SK-N-SH treated with all-trans-retinoic acid at 6 μM for 48 hours (cell line): ENCODE measurements around the gene USP49.

Experiments
- ARNTL ChIP-seq: fragments of 450-650 bp; formaldehyde crosslinking; IDR thresholded peaks from 2 replicates; pipeline ENCODE4 v1.5.0; 2020; ENCODE audit warnings: low read depth, mild to moderate bottlenecking, moderate library complexity, borderline replicate concordance
- BACH2 ChIP-seq: fragments of 250-450 bp; sonication (Bioruptor Pico); IDR thresholded peaks from 2 replicates; pipeline ENCODE4 v1.9.0; 2021; ENCODE audit warnings: mild to moderate bottlenecking, borderline replicate concordance
- CSDC2 ChIP-seq: fragments of 250-450 bp; sonication (Bioruptor Pico); IDR thresholded peaks from 2 replicates; pipeline ENCODE4 v1.5.0; 2020; ENCODE audit warnings: mild to moderate bottlenecking, moderate library complexity
- ISL1 ChIP-seq: fragments of 250-450 bp; sonication (Bioruptor Pico); IDR thresholded peaks from 2 replicates; pipeline ENCODE4 v2.1.2; 2022; ENCODE audit warnings: mild to moderate bottlenecking, moderate library complexity
- OSR1 ChIP-seq: fragments of 250-450 bp; sonication (Bioruptor Pico); IDR thresholded peaks from 2 replicates; pipeline ENCODE4 v1.8.0; 2022; ENCODE audit warnings: moderate library complexity, mild to moderate bottlenecking, inconsistent platforms
- PPARA ChIP-seq: fragments of 250-450 bp; sonication (Bioruptor Pico); IDR thresholded peaks from 2 replicates; pipeline ENCODE4 v1.5.0; 2020; ENCODE audit warnings: mild to moderate bottlenecking, borderline replicate concordance
- ZC3H10 ChIP-seq: fragments of 250-450 bp; sonication (Bioruptor Pico); IDR thresholded peaks from 2 replicates; pipeline ENCODE4 v1.5.1; 2021; ENCODE audit warnings: mild to moderate bottlenecking, moderate library complexity
- ZFP3 ChIP-seq: fragments of 250-450 bp; sonication (Bioruptor Pico); IDR thresholded peaks from 2 replicates; pipeline ENCODE4 v1.5.0; 2020; ENCODE audit warnings: mild to moderate bottlenecking, moderate library complexity
- ZNF70 ChIP-seq: fragments of 450-650 bp; formaldehyde crosslinking; IDR thresholded peaks from 2 replicates; pipeline ENCODE4 v1.5.0; 2020; ENCODE audit warnings: mild to moderate bottlenecking, moderate library complexity
- ZNF8 ChIP-seq: fragments of 450-650 bp; formaldehyde crosslinking; IDR thresholded peaks from 2 replicates; pipeline ENCODE4 v1.5.0; 2020; ENCODE audit warnings: mild to moderate bottlenecking, moderate library complexity
- TF ChIP-seq, protein P1 (sequence below): fragments of 250-450 bp; sonication (Bioruptor Pico); IDR thresholded peaks from 2 replicates; pipeline ENCODE4 v1.8.0; 2021; ENCODE audit warnings: low read depth, mild to moderate bottlenecking, moderate library complexity, borderline replicate concordance
- TF ChIP-seq, protein P2 (sequence below): fragments of 250-450 bp; sonication (Bioruptor Pico); IDR thresholded peaks from 2 replicates; pipeline ENCODE4 v1.8.0; 2020; ENCODE audit warnings: mild to moderate bottlenecking, moderate library complexity, borderline replicate concordance
- TF ChIP-seq, protein P3 (sequence below): fragments of 250-450 bp; sonication (Bioruptor Pico); IDR thresholded peaks from 2 replicates; pipeline ENCODE4 v1.5.1; 2020; ENCODE audit warnings: low read depth, mild to moderate bottlenecking, moderate library complexity

DNA sequence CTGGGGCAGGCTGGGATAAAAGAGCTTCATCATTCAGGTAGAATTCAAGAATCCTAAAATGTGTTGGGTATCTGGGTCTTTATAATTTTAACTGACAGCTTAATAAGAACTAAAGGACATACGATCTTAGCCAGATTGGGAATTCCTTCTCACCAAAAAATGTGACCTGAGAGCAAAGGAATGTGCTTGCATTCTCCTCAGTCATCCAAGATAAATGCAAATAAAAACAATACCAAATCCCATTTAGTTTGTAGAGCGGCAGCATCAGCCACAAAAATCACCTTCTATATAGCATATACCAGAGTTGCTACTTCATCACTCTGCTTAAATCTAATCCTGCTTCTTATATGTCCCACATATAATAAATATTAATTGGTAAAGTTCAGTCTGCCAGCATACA lies 16.9 kb downstream of the USP49 start:
- TF ChIP-seq ZC3H10 (CRISPR knock-in tag) (no peak), PPARA (no peak), ZNF8 (CRISPR knock-in tag) (no peak), OSR1 (CRISPR knock-in tag) (no peak), ISL1 (CRISPR knock-in tag) (peak; percentile 49; the same call in 1 of the 2 replicates), CSDC2 (no peak), ARNTL (CRISPR knock-in tag) (no peak), BACH2 (CRISPR knock-in tag) (no peak), ZFP3 (CRISPR knock-in tag) (no peak), ZNF70 (CRISPR knock-in tag) (no peak)
- TF ChIP-seq, protein P1, sequence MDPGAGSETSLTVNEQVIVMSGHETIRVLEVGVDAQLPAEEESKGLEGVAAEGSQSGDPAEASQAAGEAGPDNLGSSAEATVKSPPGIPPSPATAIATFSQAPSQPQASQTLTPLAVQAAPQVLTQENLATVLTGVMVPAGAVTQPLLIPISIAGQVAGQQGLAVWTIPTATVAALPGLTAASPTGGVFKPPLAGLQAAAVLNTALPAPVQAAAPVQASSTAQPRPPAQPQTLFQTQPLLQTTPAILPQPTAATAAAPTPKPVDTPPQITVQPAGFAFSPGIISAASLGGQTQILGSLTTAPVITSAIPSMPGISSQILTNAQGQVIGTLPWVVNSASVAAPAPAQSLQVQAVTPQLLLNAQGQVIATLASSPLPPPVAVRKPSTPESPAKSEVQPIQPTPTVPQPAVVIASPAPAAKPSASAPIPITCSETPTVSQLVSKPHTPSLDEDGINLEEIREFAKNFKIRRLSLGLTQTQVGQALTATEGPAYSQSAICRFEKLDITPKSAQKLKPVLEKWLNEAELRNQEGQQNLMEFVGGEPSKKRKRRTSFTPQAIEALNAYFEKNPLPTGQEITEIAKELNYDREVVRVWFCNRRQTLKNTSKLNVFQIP (CRISPR knock-in tag), result no peak
- TF ChIP-seq, protein P2, sequence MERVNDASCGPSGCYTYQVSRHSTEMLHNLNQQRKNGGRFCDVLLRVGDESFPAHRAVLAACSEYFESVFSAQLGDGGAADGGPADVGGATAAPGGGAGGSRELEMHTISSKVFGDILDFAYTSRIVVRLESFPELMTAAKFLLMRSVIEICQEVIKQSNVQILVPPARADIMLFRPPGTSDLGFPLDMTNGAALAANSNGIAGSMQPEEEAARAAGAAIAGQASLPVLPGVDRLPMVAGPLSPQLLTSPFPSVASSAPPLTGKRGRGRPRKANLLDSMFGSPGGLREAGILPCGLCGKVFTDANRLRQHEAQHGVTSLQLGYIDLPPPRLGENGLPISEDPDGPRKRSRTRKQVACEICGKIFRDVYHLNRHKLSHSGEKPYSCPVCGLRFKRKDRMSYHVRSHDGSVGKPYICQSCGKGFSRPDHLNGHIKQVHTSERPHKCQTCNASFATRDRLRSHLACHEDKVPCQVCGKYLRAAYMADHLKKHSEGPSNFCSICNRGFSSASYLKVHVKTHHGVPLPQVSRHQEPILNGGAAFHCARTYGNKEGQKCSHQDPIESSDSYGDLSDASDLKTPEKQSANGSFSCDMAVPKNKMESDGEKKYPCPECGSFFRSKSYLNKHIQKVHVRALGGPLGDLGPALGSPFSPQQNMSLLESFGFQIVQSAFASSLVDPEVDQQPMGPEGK (CRISPR knock-in tag), result no peak
- TF ChIP-seq, protein P3, sequence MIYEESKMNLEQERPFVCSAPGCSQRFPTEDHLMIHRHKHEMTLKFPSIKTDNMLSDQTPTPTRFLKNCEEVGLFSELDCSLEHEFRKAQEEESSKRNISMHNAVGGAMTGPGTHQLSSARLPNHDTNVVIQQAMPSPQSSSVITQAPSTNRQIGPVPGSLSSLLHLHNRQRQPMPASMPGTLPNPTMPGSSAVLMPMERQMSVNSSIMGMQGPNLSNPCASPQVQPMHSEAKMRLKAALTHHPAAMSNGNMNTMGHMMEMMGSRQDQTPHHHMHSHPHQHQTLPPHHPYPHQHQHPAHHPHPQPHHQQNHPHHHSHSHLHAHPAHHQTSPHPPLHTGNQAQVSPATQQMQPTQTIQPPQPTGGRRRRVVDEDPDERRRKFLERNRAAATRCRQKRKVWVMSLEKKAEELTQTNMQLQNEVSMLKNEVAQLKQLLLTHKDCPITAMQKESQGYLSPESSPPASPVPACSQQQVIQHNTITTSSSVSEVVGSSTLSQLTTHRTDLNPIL (CRISPR knock-in tag), result no peak
